ENCODE results near the gene ITGB8. TPM values are rescaled to one million over a fixed set of nuclear protein-coding genes. Genes with fewer than 3 reads are reported as not detected.

Gene ITGB8
- total RNA-seq (100 to 1,000 TPM in 1 of 2 donors, 10 to 100 TPM in 1; 57.4 to 193 TPM), polyA plus RNA-seq (ENCODE audit: insufficient read length in 2 of 2) (10 to 100 TPM; 45.4 to 68.6 TPM)
- long read RNA-seq, donor 1, full-length matches to known transcripts = 3 of 16 reads
- long read RNA-seq, donor 1, partial matches to known transcripts = 13 of 16 reads
- long read RNA-seq, donor 1, other reads (novel, unspliced or antisense) = 0 of 16 reads
- long read RNA-seq, donor 2, full-length matches to known transcripts = 3 of 3 reads
- long read RNA-seq, donor 2, partial matches to known transcripts = 0 of 3 reads
- long read RNA-seq, donor 2, other reads (novel, unspliced or antisense) = 0 of 3 reads
- long read RNA-seq, donor 3, full-length matches to known transcripts = 2 of 2 reads
- long read RNA-seq, donor 3, partial matches to known transcripts = 0 of 2 reads
- long read RNA-seq, donor 3, other reads (novel, unspliced or antisense) = 0 of 2 reads
- long read RNA-seq, donor 4 = 0 reads

DNA sequence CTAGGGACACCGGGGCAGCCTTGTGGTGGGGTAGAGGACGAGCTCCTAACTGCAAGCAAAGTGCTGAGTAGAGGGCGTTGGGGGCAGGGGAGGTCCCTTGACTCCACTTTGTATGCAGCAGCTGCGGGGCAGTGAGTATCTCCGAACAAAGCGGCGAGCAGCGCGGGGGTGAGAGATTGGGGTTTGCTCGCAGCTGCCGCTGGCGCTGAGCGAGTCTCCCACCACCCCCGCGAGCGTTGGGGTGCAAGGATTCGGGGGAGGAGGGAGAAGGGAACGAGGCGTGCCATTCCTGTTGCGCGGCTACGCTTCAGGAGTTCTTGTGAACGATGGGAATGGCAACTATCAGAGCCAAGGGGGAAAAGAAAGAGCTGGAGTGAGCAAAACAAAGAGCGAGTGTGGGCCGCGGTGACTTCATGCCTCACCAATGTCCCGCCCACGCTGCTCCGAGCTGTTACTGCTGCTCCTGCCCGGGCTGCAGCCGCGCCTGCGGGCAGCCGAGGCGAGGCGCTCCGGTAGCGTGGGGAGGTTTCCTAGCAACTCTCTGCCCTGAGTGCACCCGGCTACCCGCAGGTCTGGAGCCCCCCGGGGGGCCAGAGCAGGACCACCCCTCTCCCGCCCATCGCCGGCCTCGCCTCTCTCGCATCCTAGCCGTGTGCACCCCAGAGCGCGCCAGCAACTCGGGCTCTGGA is at the start of gene ITGB8:
ITGB8 (plus strand) TSS at position 662 of the 689 bp plus-strand sequence. CDS start 907 bp downstream, outside the sequence.
- WGBS (ENCODE audit: insufficient coverage) = 0% methylated on average over 50 of the region's 50 CpGs
- peak; percentile 78 to 95 (median 84) for DNase-seq (ENCODE audit: low read depth in 4 of 6, low spot score in 6 of 6)
- no peaks in the 10 kb centered on the region for H3K36me3 ChIP-seq (ENCODE audit: control insufficient read depth, insufficient read depth, low read length)
- H3K9me3 ChIP-seq (ENCODE audit: control insufficient read depth, insufficient read depth, low read length) = no peaks in the 10 kb centered on the region
- no peaks in the 10 kb centered on the region for H3K27me3 ChIP-seq (ENCODE audit: control insufficient read depth, insufficient read depth, low read length)
- H3K4me3 ChIP-seq (ENCODE audit: low read depth, low read length) = peak within 1 kb of the TSS; percentile 89
- peak within 1 kb of the TSS; percentile 95 for H3K27ac ChIP-seq (ENCODE audit: low read depth, low read length)
- no peaks in the 10 kb centered on the region for H3K4me1 ChIP-seq (ENCODE audit: control insufficient read depth, insufficient read depth, low read length)

GRCh38 chr7:20282959-20283358 is 47.7 kb upstream of the ITGB8 start:
- Histone ChIP-seq H3K9me3 (ENCODE audit: control insufficient read depth, insufficient read depth, low read length) (no peaks in the 10 kb centered on the region), H3K36me3 (ENCODE audit: control insufficient read depth, insufficient read depth, low read length) (no peaks in the 10 kb centered on the region), H3K4me3 (ENCODE audit: low read depth, low read length) (no peak overlapping the region), H3K4me1 (ENCODE audit: control insufficient read depth, insufficient read depth, low read length) (no peaks in the 10 kb centered on the region), H3K27me3 (ENCODE audit: control insufficient read depth, insufficient read depth, low read length) (no peaks in the 10 kb centered on the region), H3K27ac (ENCODE audit: low read depth, low read length) (no peak overlapping the region)
- DNase-seq (ENCODE audit: low read depth in 4 of 6, low spot score in 6 of 6) = no peak
- WGBS (ENCODE audit: insufficient coverage) = no CpG with 5 or more reads among the region's 1 CpG

GRCh38 chr7:20283385-20283784 is 47.3 kb upstream of the ITGB8 start:
- WGBS (ENCODE audit: insufficient coverage) = no CpG with 5 or more reads among the region's 2 CpGs
- no peak for DNase-seq (ENCODE audit: low read depth in 4 of 6, low spot score in 6 of 6)
- H3K27me3 ChIP-seq (ENCODE audit: control insufficient read depth, insufficient read depth, low read length) = no peaks in the 10 kb centered on the region
- H3K36me3 ChIP-seq (ENCODE audit: control insufficient read depth, insufficient read depth, low read length) = no peaks in the 10 kb centered on the region
- H3K9me3 ChIP-seq (ENCODE audit: control insufficient read depth, insufficient read depth, low read length) = no peaks in the 10 kb centered on the region
- H3K4me1 ChIP-seq (ENCODE audit: control insufficient read depth, insufficient read depth, low read length) = no peaks in the 10 kb centered on the region
- no peak overlapping the region for H3K4me3 ChIP-seq (ENCODE audit: low read depth, low read length)
- H3K27ac ChIP-seq (ENCODE audit: low read depth, low read length) = no peak overlapping the region

DNA sequence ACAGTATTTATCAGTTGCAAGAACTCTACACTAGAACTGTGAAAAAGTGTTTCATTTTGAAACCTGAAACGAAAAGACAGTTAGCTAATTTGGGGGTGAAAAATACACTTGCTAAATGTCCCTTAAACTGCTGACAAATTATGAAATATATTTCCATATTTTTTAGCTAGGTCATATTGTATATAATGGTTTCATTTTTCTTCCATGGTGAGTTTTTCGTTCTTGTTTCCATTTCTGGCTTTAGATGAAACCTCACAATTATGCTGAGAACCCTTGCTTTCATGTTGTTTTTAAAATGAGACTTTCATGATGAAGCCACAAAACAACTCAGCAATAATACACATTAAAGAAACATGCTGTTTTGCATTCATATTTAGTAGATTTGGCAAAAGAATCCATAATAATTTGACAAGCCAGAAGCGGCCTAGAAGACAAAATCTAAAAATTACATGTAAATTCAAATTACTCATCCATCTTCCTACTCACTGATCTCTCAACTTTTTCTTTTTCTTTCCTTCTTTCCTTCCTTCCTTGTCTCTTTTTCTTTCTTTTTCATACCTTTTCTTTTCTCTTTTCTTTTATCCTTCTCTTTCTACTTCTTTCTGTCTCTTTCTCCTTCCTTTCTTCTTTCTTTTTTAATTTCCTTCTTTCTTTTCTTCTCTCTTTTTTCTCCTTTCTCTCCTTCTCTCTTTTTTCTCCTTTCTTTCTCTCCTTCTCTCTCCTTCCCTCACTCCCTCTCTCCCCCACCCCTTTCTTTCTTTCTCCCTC is 46.5 kb upstream of the ITGB8 start:
- no peak for DNase-seq (ENCODE audit: low read depth in 4 of 6, low spot score in 6 of 6)
- no peak overlapping the region for H3K4me3 ChIP-seq (ENCODE audit: low read depth, low read length)
- no peaks in the 10 kb centered on the region for H3K36me3 ChIP-seq (ENCODE audit: control insufficient read depth, insufficient read depth, low read length)
- WGBS (ENCODE audit: insufficient coverage) = 100% methylated on average over 1 of the region's 3 CpGs
- no peak overlapping the region for H3K27ac ChIP-seq (ENCODE audit: low read depth, low read length)
- no peaks in the 10 kb centered on the region for H3K9me3 ChIP-seq (ENCODE audit: control insufficient read depth, insufficient read depth, low read length)
- no peaks in the 10 kb centered on the region for H3K27me3 ChIP-seq (ENCODE audit: control insufficient read depth, insufficient read depth, low read length)
- no peaks in the 10 kb centered on the region for H3K4me1 ChIP-seq (ENCODE audit: control insufficient read depth, insufficient read depth, low read length)

DNA sequence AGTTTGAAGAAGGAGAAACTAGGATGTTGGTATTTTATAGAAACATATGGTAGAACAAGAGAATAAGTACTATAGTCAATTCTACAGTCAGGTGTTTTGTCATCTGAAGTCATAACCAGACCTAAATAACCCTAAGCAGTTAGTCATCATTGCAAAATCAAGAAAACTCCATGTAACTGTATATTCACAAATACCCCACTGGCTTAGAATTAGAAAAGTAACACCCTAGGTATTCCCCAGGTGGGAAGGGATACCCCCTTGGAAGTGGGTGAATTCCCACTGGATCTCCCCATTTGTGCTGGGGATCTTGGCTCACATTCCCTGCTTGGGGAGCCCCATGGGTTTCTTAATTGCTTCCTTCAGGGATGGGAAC is 45.9 kb upstream of the ITGB8 start:
- DNase-seq (ENCODE audit: low read depth in 4 of 6, low spot score in 6 of 6) = no peak
- Histone ChIP-seq H3K4me3 (ENCODE audit: low read depth, low read length) (no peak overlapping the region), H3K36me3 (ENCODE audit: control insufficient read depth, insufficient read depth, low read length) (no peaks in the 10 kb centered on the region), H3K9me3 (ENCODE audit: control insufficient read depth, insufficient read depth, low read length) (no peaks in the 10 kb centered on the region), H3K27ac (ENCODE audit: low read depth, low read length) (no peak overlapping the region), H3K4me1 (ENCODE audit: control insufficient read depth, insufficient read depth, low read length) (no peaks in the 10 kb centered on the region), H3K27me3 (ENCODE audit: control insufficient read depth, insufficient read depth, low read length) (no peaks in the 10 kb centered on the region)

GRCh38 chr7:20287317-20287716 is 43.4 kb upstream of the ITGB8 start:
- WGBS (ENCODE audit: insufficient coverage) = no CpG with 5 or more reads among the region's 2 CpGs
- no peak overlapping the region for H3K4me3 ChIP-seq (ENCODE audit: low read depth, low read length)
- DNase-seq (ENCODE audit: low read depth in 4 of 6, low spot score in 6 of 6) = no peak

DNA sequence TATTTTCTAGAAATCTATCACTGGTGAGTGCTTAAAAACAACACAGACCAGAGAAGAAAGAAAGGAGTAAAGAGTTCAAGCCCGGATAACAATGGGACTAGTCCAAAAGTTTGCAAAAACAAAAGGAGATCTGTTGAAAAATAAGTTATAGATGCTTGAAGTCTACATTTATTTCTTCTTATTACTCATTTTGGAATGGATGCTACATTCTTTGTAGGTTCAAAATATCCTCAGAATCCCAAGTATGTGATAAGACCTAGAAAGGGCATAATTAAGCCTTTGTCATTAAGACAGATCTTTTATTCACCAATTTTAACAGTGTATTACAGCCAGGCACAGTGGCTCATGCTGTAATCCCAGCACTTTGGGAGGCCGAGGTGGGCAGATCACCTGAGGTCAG is 42.7 kb upstream of the ITGB8 start:
- H3K4me1 ChIP-seq (ENCODE audit: control insufficient read depth, insufficient read depth, low read length) = no peaks in the 10 kb centered on the region
- no peaks in the 10 kb centered on the region for H3K27me3 ChIP-seq (ENCODE audit: control insufficient read depth, insufficient read depth, low read length)
- no peak overlapping the region for H3K27ac ChIP-seq (ENCODE audit: low read depth, low read length)
- no peaks in the 10 kb centered on the region for H3K36me3 ChIP-seq (ENCODE audit: control insufficient read depth, insufficient read depth, low read length)
- WGBS (ENCODE audit: insufficient coverage) = 80% methylated on average over 1 of the region's 2 CpGs
- no peaks in the 10 kb centered on the region for H3K9me3 ChIP-seq (ENCODE audit: control insufficient read depth, insufficient read depth, low read length)
- no peak for DNase-seq (ENCODE audit: low read depth in 4 of 6, low spot score in 6 of 6)
- H3K4me3 ChIP-seq (ENCODE audit: low read depth, low read length) = no peak overlapping the region

More at GRCh38 chr7:20287317-20287716, 43.4 kb upstream of the ITGB8 start:
- no peaks in the 10 kb centered on the region for H3K36me3 ChIP-seq (ENCODE audit: control insufficient read depth, insufficient read depth, low read length)
- no peaks in the 10 kb centered on the region for H3K27me3 ChIP-seq (ENCODE audit: control insufficient read depth, insufficient read depth, low read length)
- no peaks in the 10 kb centered on the region for H3K9me3 ChIP-seq (ENCODE audit: control insufficient read depth, insufficient read depth, low read length)
- no peaks in the 10 kb centered on the region for H3K4me1 ChIP-seq (ENCODE audit: control insufficient read depth, insufficient read depth, low read length)
- H3K27ac ChIP-seq (ENCODE audit: low read depth, low read length) = no peak overlapping the region

- DNase-seq (ENCODE audit: low read depth in 4 of 6, low spot score in 6 of 6) = no peak
- Histone ChIP-seq H3K27me3 (ENCODE audit: control insufficient read depth, insufficient read depth, low read length) (no peaks in the 10 kb centered on the region), H3K27ac (ENCODE audit: low read depth, low read length) (no peak overlapping the region), H3K4me3 (ENCODE audit: low read depth, low read length) (no peak overlapping the region), H3K36me3 (ENCODE audit: control insufficient read depth, insufficient read depth, low read length) (no peaks in the 10 kb centered on the region), H3K4me1 (ENCODE audit: control insufficient read depth, insufficient read depth, low read length) (no peaks in the 10 kb centered on the region), H3K9me3 (ENCODE audit: control insufficient read depth, insufficient read depth, low read length) (peaks cover 4% of the 10 kb centered on the region)
- WGBS (ENCODE audit: insufficient coverage) = no CpG with 5 or more reads among the region's 3 CpGs
Measured at GRCh38 chr7:20290505-20291111, 40.1 kb upstream of the ITGB8 start.

GRCh38 chr7:20293336-20293735 is 37.4 kb upstream of the ITGB8 start:
- no CpG with 5 or more reads among the region's 3 CpGs for WGBS (ENCODE audit: insufficient coverage)

More at GRCh38 chr7:20293336-20293735, 37.4 kb upstream of the ITGB8 start:
- no peaks in the 10 kb centered on the region for H3K27me3 ChIP-seq (ENCODE audit: control insufficient read depth, insufficient read depth, low read length)
- no peaks in the 10 kb centered on the region for H3K36me3 ChIP-seq (ENCODE audit: control insufficient read depth, insufficient read depth, low read length)
- H3K4me1 ChIP-seq (ENCODE audit: control insufficient read depth, insufficient read depth, low read length) = no peaks in the 10 kb centered on the region
- DNase-seq (ENCODE audit: low read depth in 4 of 6, low spot score in 6 of 6) = no peak
- H3K27ac ChIP-seq (ENCODE audit: low read depth, low read length) = no peak overlapping the region
- H3K4me3 ChIP-seq (ENCODE audit: low read depth, low read length) = no peak overlapping the region
- peaks cover 4% of the 10 kb centered on the region for H3K9me3 ChIP-seq (ENCODE audit: control insufficient read depth, insufficient read depth, low read length)
